HG03135 (cell line): ENCODE data around the gene PDGFA.

Experiments
- ATAC-seq: cut with Tn5 transposase; IDR thresholded peaks from one replicate; pipeline ENCODE4 v1.9.1; 2021; ENCODE audit warnings: mild to moderate bottlenecking, moderate library complexity; ENCODE audit not compliant: unreplicated experiment

The PDGFA gene

DNA sequence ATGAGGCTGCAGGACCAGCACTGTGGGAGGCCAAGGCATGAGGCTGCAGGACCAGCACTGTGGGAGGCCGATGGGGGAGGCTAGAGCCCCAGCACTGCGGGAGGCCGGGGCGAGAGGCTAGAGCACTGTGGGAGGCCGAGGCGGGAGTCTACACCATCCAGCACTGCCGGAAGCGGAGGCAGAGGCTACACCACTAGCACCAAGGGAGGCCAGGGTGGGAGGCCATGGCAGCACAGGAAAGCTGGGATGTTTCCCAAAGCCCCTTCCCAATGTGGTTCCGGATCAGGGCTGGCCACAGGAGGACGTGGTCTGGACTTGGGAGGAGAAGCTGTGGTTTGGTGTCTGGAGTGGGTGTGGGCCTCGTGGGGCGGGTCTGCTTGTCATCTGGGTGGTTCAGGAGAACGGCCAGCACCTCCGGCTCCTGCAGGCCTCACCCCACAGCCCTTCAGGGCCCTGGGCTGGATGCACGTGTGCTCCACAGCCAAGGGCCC, 43.6 kb downstream of the PDGFA start:
- no peak for ATAC-seq

DNA sequence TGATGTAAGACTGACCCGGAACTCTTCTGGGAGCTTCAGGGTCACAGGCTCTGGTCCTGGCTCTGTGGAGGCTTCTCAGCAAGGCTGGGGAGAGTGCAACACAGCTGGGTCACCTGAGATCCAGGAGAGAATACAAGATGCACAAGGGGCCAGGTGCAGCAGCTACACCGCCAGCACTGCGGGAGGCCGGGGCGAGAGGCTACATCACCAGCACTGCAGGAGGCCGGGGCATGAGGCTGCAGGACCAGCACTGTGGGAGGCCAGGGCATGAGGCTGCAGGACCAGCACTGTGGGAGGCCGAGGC, 44.3 kb downstream of the PDGFA start:
- ATAC-seq, result no peak

DNA sequence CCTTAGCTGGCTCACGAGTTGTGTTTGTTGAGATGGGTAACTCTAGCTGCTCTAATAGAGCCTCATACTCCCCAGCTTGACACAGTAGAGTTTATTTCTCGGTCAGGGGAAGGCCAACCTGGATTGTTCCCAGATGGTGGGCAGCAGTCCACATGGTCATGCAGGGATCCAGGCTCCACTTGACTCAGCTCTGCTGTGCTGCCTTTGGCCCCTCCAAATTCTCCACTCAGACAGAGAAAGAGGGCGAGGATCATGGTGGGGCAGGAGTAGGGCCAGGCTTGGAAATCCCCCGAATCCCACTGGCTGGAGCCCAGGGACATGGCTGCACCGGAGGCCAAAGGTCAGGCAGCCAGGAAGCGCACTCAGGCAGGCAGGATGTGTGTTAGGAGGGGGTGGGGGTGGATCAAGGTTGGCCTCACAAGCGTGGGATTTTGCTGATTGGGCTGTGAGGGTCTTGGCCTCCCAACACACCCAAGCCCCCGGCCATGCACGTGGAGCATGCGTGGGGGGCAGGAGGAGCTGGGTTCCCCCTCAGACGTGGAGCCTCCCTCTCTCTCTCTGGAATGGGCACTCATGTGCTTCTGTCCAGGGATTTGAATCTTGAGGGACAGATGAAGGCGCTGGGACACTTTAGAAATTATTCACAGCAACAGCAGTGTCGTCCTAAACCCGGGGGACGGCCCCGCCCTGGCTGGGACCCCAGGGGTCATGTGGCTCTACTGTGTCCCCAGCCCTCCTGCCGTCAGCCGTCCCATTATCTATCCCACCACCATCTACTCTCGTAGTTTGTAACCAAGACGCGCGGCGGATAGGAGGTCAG, 44.8 kb downstream of the PDGFA start:
- no peak for ATAC-seq

DNA sequence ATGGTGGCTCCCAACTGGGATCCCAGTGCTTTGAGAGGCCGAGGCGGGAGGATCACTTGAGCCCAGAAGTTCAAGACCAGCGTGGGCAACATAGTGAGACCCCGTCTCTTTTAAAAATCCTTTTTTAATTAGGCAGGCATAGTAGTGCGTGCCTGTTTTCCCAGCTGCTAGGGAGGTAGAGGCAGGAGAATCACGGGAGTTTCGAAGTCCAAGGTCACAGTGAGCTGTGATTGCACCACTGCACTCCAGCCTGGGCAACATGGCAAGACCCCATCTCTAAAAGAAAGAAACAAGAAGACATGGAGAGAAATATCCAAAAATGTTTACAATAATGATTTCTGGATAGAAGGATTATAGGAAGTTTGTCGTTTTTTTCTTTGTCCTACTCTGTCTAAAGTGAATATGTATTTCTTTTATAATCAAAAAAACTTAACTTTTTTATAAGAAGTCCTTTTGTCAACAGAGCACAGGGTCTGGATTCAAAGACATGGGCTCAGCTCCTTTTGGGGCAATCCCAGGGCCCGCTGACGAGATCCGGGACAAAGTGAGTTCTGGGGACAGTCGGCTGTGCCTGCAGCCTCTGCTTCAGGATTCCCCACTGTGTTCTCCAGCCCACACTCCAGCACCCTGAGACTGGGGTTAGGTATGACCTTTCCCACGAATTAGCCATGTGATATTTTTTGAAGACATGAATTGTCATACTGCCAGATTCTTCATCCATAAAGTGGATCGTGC, 45.6 kb downstream of the PDGFA start:
- no peak for ATAC-seq

DNA sequence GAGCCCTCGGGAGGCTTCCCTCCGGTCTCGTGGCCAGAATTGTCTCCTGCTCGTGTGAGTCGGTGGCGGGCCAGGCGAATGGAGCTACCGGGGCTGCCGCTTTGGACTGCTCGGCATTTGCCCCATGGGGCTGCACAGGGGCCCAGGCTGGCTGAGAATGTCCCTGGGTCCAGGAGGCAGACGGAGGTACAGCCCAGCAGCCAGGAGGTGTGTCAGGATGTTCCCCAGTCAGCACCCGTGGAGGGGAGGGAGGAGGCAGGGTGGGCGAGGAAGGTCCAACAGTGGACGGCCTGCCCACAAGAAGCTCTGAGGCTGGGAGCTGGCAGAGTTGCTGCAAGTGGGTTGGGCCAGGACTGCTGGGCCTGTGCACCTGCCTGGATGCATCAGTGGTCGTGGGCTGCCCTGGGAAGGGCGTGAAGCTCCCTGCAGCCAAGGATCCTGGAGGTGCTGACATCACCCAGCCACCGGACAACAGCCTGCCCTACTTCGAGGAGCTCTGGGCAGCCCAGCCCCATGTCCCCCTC, 46.4 kb downstream of the PDGFA start:
- ATAC-seq, result no peak

DNA sequence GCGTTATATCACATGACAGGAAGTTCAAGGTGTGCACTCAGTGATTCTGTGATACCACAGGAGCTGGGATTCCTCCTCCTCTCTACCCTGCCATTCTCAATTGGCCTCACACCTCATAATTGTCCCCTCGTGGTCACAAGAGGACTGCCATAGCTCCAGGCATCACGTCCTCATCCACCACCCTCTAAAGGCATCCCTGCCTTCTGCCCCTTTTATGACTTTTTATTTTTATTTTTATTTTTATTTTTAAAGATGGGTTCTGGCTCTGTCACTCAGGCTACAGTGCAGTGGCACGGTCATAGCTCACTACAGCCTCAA, 47.0 kb downstream of the PDGFA start:
- ATAC-seq, result no peak

DNA sequence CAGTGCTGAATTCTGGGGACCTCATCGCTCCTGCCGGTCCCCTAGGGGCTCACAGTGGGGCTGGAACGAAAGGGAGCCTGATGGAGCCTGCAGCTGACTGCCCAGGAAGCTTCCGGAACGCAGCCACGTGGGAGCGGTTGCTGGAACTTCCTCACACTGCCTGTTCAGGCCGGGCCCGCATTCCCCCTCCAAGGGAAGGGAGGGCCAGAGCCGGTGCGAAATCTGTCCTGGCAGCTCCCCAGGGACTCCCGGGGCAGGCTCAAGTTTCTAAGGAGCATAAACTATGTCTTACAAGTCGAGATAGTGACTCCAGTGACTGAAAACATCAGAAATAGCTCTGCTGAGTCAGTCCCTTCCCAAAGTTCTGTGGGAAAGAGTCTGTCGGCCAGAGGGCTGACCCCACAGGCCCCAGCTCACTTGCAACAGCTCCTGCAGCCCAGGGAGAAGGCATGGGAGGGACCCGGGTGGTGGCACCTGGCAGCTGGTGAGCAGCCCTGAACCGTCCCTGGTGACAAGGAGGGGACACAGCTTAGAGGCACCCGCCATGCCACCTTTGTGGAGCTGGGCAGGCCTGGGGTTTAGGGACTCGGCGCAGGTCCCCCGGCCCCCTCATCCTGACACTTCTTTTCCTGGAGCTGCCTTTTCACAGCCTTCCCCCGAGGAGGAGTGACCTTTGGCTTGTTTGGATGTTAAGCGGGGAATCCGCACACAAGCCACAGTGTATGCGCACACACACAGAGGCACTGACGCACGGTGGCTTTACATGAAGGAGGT, 47.6 kb downstream of the PDGFA start:
- ATAC-seq, result no peak

DNA sequence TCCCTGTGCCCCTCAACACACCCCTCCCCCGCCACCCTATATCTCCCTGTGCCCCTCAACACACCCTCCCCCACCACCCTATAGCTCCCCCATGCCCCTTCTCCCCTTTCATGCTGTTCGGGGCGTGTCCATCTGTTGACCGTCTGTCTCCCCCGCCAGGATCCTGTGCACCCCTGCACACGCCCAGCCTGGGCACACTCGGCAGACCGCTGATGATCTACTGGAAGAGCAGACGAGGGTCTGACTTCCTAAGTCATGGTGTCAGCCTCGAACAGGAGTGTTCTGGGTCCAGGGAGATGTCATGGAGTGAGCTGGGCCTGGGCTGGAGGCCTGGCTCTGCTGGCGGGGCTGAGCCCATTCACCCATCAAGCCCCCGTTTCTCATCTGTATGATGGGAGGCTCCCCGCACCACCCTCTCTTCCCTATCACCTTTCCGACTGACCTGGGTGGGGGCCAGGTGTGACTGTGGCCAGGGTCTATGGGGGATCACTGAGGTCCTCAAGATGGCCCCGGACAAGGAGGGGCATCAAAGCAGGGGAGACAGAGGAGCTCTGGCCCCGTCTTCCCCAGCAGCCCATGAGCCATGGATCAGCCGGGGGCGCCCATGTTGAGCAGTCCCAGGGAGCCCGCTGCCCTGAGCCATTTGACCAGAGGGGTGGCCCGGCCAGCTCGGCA, 48.3 kb downstream of the PDGFA start:
- ATAC-seq, result no peak

DNA sequence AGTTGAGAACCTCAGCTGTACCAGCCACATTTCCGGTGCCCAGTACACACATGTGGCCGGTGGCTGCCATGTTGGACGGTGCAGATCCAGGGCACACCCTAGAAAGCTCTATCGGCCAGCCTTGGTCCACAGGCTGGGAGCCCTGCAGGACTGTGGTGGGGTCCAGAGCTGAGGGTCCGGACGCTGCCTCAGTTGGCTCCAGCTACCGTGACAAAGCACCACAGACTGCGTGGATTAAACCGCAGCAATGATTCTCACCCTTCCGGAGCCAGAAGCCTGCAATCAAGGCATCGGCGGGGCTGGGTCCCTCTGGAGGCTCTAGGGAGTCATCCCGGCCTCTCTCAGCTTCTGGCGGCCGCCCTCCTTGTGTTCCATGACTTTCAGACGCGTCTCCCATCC, 50.1 kb downstream of the PDGFA start:
- ATAC-seq, result no peak

DNA sequence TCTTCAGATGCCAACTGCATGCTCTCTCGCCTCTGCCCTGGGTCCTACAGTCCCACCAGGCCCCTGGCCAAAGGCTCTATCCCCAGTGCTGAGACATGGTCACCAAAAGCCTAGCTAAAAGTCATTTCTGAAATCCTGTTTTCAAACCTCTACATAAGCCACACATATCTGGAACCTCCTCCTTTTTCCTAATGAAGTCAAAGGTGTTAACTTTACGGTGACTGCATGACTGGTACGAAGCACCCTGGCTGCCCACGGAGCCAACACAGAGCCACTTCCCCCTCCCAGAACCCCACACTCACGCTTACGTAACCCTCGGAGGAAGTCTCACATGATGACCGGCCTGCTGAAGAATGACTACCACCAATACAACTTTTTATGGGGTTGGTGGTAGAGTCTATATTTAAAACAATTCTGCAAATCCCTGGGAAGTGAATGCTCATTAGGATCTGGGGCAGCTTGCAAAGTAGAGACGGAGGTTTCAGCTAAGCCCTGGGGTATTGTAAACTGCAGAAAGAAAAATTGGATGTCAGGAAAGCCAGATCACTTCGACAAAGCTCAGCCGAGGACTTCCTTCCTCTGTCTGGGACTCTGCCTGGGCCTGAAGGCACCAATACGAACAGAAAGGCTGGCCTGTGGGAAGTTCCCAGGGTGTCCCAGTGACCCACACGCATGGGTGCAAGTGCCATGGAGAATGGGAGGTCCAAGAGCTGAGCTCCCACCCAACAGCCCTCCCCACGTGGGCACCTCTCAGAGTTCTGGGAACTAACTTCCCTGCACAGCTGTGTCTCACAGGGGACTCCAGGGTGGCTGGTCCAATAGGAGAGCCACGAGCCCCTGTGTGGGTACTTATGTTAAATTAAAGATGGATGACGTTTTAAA, 50.7 kb downstream of the PDGFA start:
- ATAC-seq, result no peak

DNA sequence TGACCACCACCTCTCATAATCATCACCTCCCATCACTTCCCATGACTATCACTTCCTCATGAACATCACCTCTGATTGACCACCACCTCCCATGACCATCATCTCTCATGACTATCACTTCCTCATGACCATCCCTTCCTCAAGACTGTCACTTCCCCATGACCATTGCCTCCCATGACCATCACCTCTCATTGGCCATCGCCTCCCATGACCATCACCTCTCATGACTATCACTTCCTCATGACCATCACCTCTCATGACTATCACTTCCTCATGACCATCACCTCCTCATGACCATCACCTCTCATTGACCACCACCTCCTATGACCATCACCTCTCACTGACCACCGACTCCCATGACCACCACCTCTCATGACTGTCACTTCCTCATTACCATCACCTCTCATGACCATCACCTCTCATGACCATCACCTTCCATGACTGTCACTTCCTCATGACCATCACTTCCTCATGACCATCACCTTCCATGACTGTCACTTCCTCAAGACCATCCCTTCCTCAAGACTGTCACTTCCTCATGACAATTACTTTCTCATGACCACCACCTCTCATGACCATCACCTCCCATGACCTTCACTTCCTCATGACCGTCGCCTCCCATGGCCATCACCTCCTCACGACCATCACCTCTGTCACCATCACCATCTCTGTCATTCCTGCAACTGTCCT, 51.6 kb downstream of the PDGFA start:
- ATAC-seq, result no peak

DNA sequence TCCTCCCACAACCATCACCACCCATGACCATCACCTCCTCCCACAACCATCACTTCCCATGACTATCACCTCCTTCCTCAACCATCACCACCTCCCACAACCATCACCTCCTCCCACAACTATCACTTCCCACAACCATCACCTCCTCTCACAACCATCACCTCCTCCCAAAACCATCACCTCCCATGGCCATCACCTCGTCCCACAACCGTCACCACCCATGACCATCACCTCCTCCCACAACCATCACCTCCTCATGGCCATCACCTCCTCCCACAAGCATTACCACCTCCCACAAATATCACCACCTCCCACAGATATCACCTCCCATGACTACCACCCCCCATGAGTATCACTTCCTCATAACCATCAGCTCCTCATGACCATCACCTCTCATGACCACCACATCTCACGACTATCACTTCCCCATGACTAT, 52.2 kb downstream of the PDGFA start:
- no peak for ATAC-seq

DNA sequence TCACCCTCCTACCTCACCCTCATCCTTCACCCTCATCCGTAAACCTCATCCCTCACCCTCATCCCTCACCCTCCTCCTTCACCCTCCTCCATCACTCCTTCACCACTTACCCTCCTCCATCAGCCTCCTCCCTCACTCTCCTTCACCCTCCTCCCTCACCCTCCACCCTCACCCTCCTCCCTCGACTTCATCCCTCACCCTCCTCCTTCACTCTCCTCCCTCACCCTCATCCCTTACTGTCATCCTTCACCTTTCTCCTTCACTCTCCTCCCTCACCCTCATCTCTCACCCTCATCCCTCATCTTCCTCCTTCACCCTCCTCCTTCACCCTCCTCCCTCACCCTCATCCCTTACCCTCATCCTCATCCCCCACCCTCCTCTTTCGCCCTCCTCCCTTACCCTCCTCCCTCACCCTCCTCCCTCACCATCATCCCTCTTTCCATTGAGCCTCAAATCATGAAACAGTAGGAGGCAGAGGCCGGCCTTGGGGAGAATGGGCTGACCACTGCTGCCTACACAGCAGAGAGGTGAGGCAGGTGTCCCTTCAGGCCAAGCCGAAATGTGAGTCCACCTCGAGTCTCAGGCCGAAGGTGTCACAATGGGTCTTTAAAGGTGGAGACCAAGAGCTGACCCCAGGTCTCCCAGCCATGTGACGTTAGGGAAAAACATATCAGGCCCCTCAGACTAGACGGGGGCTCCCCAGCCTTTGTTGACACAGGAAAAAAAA, 53.0 kb downstream of the PDGFA start:
- ATAC-seq, result no peak

DNA sequence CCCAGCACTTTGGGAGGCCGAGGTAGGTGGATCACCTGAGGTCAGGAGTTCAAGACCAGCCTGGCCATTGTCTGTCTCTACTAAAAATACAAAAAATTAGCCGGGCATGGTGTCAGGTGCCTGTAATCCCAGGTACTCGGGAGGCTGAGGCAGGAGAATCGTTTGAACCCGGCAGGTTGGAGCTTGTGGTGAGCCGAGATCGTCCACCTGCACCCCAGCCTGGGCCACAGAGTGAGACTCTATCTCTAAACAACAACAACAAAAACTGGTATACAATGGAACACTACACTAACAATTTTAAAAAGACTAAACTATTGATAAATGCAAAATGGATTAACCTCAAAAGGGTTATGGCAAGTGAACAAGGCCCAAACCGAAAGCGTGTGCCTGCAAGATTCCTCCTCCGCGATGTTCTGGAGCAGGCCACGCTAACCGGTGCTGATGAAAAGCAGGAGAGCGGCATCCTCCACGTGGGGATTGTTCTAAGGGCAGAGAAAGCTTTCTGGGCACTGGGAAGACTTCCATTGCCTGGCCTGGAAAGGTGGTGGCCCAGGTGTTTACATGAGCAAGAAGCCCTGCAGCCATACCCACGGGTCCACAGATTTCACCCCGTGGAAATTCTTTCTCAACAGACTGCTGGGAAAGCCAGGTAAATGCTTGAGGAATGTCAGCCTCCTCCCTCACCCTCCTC, 53.8 kb downstream of the PDGFA start:
- no peak for ATAC-seq

DNA sequence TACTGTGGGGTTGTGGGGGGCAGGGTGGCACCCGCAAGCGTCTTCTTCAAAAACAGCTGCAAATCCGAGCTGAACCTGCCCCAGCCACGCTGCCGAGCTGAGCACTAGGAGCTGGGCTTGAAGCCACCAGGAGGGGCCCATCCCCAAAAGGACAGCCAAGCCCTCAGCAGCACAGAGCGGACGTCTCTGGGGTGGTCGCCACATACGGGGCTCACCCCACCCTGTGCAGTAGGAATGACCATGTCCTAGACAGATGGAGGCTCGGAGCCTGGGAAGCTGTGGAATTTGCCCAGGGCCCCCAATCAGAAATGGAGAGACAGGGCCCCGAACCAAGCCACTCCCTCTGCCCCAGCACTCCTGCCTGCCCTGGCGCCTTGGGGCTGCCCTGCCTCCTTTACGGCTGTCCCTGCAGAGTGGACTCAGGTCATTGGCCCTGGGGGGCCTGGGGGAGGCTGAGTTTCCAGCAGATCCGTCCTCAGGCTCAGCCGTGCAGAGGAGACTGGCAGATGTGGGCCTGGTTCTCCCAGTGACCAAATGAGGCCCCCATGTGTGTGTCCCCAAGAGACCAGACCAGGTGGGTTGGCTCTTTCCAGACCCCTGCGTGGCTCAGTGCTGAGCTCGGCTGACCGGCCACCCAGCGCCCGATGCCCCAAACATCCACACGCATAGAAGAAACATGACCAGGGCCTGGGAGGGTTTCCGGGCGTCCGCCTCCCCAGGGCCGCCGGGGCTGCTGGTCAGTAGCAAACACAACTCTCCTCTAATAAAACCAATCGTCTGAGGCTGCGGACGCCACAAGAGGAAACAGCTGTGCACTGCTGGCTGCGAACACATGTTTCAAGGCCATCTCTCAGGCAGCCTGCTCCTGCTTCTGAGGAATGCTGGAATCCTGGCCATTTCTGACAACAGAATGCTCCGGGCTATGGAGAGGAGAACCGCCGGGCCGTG, 54.9 kb downstream of the PDGFA start:
- ATAC-seq, result no peak

DNA sequence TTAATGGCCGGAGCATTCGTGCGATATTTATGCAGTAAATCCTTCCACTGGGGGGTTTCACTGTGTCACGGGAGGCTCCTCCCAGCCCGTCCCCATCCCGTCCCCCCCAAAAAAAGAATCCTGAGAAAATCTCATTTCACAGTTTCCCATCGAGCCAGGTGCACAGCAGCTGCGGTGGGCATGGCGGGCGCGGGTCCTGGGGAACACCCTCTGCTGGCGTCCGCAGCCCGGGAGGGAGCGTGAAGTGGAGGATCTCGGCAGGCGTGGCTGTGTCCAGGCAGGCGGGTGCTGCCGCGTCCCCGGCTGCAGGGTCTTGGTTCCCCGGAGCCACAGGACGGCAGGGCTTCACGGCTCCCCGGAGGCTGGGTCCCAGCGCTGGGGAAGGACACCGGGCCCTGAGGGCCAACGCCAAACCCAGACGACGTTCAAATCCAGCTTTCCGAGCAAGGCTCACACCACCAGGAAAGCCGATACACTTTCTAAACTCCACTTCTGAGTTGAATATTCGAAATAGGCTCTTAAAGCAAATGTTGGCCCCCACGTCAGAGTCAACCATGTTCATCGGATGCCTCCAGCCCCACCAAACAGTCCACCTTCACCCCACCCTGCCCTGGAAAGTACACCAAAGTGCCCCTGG, 55.7 kb downstream of the PDGFA start:
- no peak for ATAC-seq

DNA sequence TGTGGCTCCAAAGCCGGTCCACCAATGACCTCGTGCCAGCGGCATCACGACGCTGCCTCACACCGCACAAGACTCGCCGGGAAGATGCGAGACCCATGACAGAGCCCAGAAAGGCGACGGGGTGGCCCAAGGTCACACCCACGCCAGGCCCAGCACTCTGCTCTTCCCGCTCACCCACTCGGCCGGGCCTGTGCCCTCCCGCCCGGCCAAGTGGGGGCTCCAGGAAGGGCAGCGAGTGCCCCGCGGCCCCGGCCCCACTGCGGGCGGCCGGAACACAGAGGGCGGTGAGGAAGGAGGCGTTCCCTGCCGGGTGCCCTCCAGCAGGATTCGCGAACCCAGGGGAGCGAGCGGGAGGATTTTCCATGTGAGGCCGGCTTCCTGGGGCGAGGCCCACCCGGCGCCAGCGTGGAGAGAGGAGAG, 56.3 kb downstream of the PDGFA start:
- no peak for ATAC-seq
